Activated naive CD4-positive, alpha-beta T cell treated with anti-CD3 and anti-CD28 coated beads, Interleukin-2, amount 50 U/mL, for 24 hours (primary cell): ENCODE measurements around the gene KASH5.

ENCODE experiments used
- H3K27ac Mint-ChIP-seq: one replicate; pipeline ENCODE4 v1.8.0; 2021; ENCODE audit warnings: mild to moderate bottlenecking, mixed read lengths
- H3K27me3 Mint-ChIP-seq: one replicate; pipeline ENCODE4 v1.8.0; 2021; ENCODE audit warnings: mixed read lengths
- H3K36me3 Mint-ChIP-seq: one replicate; pipeline ENCODE4 v1.8.0; 2021; ENCODE audit warnings: mixed read lengths
- H3K4me1 Mint-ChIP-seq: one replicate; pipeline ENCODE4 v1.8.0; 2021; ENCODE audit warnings: mixed read lengths
- H3K4me3 Mint-ChIP-seq: one replicate; pipeline ENCODE4 v1.8.0; 2021; ENCODE audit warnings: mild to moderate bottlenecking, mixed read lengths
- H3K9me3 Mint-ChIP-seq: one replicate; pipeline ENCODE4 v1.8.0; 2021; ENCODE audit warnings: mixed read lengths

Gene KASH5

GRCh38 chr19:49387936-49388372 lies at the start of gene KASH5:
Gene KASH5, plus strand, starts transcription at chr19:49388249. Its CDS starts 2,635 bp downstream, at chr19:49390884.
- Mint-ChIP-seq H3K27me3 (no peaks in the 10 kb centered on the region), H3K36me3 (no peaks in the 10 kb centered on the region), H3K4me3 (peak within 1 kb of the TSS; percentile 55), H3K4me1 (peaks cover 8% of the 10 kb centered on the region), H3K9me3 (no peaks in the 10 kb centered on the region), H3K27ac (peak within 1 kb of the TSS; percentile 76)

- H3K36me3 Mint-ChIP-seq, result peaks cover 3% of the 10 kb centered on the region
- peaks cover 64% of the 10 kb centered on the region for H3K4me1 Mint-ChIP-seq
These were observed 49.3 kb upstream of the KASH5 start for GRCh38 chr19:49338691-49339300.

DNA sequence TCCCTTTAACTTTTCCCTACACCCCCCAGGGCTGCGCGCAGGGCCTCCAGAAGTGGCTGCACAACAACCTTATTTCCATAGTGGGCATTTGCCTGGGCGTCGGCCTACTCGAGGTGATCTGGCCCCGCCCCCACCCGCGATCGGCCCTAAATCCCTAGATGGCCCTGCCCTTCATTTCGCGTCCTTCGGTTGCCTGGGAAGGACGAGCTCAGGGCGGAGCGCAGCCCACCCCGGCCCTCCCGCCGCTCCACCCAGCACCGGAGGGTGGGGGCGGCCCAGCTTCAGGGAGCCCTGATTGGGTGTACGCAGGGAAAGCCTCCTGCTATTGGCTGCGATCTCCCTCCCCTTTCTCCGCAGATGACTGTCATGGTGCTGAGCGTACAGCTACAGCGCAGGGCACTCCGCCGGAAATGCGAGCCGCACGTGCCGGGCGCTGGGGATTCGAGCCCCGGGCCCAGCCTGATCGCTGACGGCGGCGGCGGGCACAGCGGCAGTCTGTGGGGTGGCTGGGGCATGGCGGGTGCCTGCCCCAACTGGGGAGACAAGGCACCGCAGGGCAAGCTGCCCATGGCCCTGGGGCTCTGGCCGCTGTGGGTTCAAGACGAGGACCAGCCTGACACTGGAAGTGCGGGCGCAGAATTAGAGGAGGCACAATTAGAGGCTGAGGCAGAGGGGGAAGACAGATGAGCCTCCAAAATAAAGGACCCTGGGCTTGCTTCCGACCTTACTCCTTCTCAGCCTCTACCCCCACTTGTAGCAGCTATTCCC lies 48.6 kb upstream of the KASH5 start:
- no peaks in the 10 kb centered on the region for H3K9me3 Mint-ChIP-seq
- H3K4me3 Mint-ChIP-seq, result no peak overlapping the region
- H3K36me3 Mint-ChIP-seq, result peaks cover 3% of the 10 kb centered on the region
- H3K27me3 Mint-ChIP-seq, result no peaks in the 10 kb centered on the region
- peaks cover 58% of the 10 kb centered on the region for H3K4me1 Mint-ChIP-seq
- H3K27ac Mint-ChIP-seq, result no peak overlapping the region

More at GRCh38 chr19:49338691-49339300, 49.3 kb upstream of the KASH5 start:
- H3K4me3 Mint-ChIP-seq, result peak overlapping the region; percentile 57
- peak overlapping the region; percentile 23 for H3K27ac Mint-ChIP-seq
- H3K27me3 Mint-ChIP-seq, result no peaks in the 10 kb centered on the region
- H3K9me3 Mint-ChIP-seq, result no peaks in the 10 kb centered on the region

DNA sequence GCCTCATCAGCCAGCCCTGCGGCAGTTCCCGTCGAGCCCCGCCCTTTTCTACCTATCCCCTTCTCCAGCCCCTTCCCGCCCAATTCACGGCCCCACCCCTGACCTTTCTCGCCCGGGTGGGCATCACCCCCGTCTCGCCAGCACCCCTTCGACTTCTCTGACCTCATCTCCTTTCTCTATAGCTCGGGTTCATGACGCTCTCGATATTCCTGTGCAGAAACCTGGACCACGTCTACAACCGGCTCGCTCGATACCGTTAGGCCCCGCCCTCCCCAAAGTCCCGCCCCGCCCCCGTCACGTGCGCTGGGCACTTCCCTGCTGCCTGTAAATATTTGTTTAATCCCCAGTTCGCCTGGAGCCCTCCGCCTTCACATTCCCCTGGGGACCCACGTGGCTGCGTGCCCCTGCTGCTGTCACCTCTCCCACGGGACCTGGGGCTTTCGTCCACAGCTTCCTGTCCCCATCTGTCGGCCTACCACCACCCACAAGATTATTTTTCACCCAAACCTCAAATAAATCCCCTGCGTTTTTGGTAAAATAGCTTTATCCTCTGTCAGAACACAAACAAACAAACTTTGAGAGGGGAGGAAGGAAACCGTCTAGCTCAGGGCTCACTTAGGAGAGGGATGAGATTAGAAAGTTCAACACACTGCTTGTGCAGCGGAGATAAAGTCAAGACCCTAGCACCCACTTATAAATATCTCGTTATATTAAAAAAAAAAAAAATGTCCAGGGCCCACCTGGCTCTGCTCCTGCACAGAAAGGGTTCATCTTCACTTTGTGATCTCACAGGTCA lies 47.8 kb upstream of the KASH5 start:
- H3K9me3 Mint-ChIP-seq, result no peaks in the 10 kb centered on the region
- peaks cover 3% of the 10 kb centered on the region for H3K36me3 Mint-ChIP-seq
- peaks cover 57% of the 10 kb centered on the region for H3K4me1 Mint-ChIP-seq
- H3K27ac Mint-ChIP-seq, result peak overlapping the region; percentile 82
- no peaks in the 10 kb centered on the region for H3K27me3 Mint-ChIP-seq
- no peak overlapping the region for H3K4me3 Mint-ChIP-seq

DNA sequence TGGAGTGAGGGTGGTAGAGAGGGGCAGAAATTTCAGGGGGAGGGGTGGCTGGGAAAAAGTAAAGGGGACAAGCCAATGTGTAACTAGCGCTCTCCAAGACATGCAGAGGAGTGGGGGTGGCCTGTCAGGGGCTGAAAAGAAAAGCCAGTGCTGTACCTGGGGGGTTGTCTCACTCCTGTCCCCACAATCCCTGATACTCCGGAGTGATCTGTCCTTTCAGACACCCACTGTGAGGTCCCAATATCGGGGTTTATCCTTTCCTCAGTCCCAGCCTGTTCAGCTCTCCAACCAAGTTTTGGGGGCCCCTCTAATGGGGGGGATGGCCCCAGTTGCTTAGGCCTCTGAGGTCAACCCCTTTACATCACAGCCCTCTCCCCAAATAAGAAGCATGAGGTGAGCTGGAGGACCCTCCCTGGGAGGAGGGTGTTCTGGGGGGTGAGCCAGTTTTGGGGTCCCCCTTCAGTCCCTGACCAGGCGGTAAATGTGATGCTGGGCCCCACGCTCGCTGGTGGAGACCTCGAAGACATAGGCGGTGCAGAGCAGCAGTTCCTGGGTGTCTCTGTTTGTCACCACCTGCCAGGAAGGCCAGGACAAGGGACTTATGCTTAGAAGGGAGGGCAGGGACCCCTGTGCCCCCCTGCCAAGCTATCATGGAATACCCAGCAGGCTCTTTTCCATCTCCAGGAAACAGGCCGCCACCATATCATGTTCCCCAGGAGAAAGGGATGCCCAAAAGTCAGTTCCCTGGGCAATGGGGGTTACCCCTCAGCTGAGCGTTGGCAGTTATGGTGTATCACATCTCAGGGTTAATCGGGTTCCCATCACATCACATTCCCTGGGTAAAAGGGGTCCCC lies 47.0 kb upstream of the KASH5 start:
- peaks cover 49% of the 10 kb centered on the region for H3K4me1 Mint-ChIP-seq
- no peak overlapping the region for H3K4me3 Mint-ChIP-seq
- no peaks in the 10 kb centered on the region for H3K9me3 Mint-ChIP-seq
- H3K27me3 Mint-ChIP-seq, result no peaks in the 10 kb centered on the region
- H3K36me3 Mint-ChIP-seq, result peaks cover 3% of the 10 kb centered on the region
- no peak overlapping the region for H3K27ac Mint-ChIP-seq

DNA sequence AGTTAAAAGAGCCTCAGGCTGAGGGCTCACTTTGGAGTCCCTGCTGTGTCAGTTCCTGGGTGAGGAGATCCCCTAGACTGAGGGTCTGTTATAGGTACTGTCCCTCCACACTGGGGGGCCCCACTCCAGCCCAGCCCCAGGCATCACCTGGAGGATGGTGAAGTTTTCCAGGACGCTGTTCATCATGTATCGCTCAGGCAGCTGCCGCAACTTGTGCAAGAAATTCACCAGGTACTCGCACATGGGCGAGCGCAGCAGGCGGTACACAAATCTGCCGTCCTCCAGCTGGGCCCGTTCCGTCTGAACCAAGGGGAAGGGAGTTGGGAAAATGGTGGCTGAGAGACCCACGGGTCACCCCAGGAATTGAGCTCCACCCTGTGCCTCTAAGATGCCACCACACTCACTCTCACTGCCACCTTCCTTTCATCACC lies 45.7 kb upstream of the KASH5 start:
- H3K27ac Mint-ChIP-seq, result no peak overlapping the region
- no peaks in the 10 kb centered on the region for H3K27me3 Mint-ChIP-seq
- no peaks in the 10 kb centered on the region for H3K9me3 Mint-ChIP-seq
- H3K4me1 Mint-ChIP-seq, result peaks cover 37% of the 10 kb centered on the region
- no peak overlapping the region for H3K4me3 Mint-ChIP-seq
- peaks cover 3% of the 10 kb centered on the region for H3K36me3 Mint-ChIP-seq

DNA sequence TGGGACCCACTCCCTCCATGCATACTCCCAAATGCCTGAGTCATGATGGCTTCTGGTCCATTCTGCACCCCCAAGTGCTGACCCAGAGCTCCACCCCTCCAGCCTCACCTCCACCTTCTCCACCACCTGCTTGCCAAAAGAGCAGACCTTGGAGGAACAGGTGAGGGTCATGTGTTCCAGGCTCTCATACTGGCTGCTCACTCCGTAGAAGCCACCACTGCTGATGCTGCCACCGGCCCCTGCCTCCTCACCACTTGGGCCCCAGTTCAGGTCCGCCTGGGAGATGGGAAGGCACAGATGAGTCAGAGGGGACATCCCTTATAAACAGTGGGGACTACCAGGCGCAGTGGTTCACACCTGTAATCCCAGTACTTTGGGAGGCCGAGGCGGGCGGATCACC lies 44.9 kb upstream of the KASH5 start:
- Mint-ChIP-seq H3K4me3 (no peak overlapping the region), H3K36me3 (peaks cover 2% of the 10 kb centered on the region), H3K9me3 (no peaks in the 10 kb centered on the region), H3K27me3 (no peaks in the 10 kb centered on the region), H3K27ac (no peak overlapping the region), H3K4me1 (peaks cover 29% of the 10 kb centered on the region)

DNA sequence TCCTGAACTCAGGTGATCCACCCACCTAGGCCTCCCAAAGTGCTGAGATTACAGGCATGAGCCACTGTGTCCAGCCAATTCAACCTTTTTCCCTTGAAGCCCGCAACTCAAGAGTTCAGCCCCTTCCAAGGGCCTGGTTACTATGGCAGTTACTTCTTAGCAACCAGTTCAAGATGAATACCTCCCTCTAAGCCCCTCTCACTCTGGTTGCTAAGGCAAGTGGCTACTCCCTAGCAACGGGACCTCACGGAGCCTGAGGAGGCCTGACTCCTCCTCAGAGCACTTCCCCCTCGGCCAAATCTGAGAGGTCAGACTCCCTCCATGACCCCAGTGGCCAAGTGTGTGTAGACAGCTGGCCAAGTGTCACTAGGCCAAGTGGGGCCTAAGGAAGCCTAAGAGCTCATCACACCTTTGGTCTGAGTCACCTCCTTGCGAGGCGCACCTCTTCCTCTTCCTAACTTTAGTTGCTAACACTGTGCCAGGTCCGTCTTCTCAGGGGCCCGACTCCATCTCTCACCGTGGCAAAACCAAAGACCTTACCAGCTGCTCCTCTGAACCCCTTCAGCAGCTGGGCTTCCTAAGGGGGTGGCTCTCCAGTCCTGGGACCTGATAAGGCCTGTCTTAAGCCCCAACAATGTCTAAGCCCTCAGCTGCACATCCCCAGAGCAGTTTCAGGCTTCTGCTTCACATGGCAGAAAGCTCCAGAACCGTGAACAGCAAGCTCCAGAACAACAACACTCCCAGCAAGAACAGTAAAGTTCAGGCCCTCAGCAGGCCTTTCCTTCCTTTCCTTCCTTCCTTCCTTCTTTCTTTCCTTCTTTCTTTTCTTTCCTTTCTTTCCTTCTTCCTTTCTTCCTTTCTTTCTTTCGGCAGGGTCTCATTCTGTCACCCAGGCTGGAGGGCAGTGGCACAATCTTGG lies 43.3 kb upstream of the KASH5 start:
- no peaks in the 10 kb centered on the region for H3K9me3 Mint-ChIP-seq
- H3K36me3 Mint-ChIP-seq, result no peaks in the 10 kb centered on the region
- H3K27me3 Mint-ChIP-seq, result no peaks in the 10 kb centered on the region
- no peak overlapping the region for H3K27ac Mint-ChIP-seq
- H3K4me3 Mint-ChIP-seq, result no peak overlapping the region
- H3K4me1 Mint-ChIP-seq, result peaks cover 19% of the 10 kb centered on the region

- Mint-ChIP-seq H3K4me3 (no peak overlapping the region), H3K9me3 (no peaks in the 10 kb centered on the region), H3K27me3 (no peaks in the 10 kb centered on the region), H3K27ac (no peak overlapping the region), H3K4me1 (peaks cover 12% of the 10 kb centered on the region), H3K36me3 (no peaks in the 10 kb centered on the region)
These were observed 40.9 kb upstream of the KASH5 start for GRCh38 chr19:49347191-49347590.

DNA sequence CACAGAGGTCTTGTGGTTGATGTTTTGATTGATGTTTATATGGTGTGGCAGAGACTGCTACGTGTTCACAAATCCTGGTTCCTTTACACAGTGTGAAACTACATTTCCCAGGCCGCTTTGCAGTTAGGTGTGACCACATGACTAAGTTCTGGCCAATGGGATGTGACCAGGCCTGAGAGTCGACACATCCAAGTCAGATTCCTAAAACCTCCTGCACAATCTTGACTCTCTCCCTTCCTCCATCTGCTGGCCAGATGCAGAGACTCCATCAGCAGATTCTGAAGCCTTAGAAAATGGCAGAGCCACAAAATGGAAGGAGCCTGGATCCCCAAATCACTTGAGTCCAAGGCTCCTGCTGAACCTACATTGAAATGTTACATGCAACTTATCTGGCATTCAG lies 40.2 kb upstream of the KASH5 start:
- Mint-ChIP-seq H3K9me3 (no peaks in the 10 kb centered on the region), H3K4me3 (no peak overlapping the region), H3K27ac (no peak overlapping the region), H3K27me3 (no peaks in the 10 kb centered on the region), H3K36me3 (no peaks in the 10 kb centered on the region), H3K4me1 (peaks cover 9% of the 10 kb centered on the region)

- Mint-ChIP-seq H3K27ac (no peak overlapping the region), H3K36me3 (no peaks in the 10 kb centered on the region)
These were observed 39.5 kb upstream of the KASH5 start for GRCh38 chr19:49348305-49349189.

GRCh38 chr19:49349567-49349966 lies 38.5 kb upstream of the KASH5 start:
- no peak overlapping the region for H3K4me3 Mint-ChIP-seq
- H3K27ac Mint-ChIP-seq, result no peak overlapping the region
- no peaks in the 10 kb centered on the region for H3K36me3 Mint-ChIP-seq
- H3K9me3 Mint-ChIP-seq, result no peaks in the 10 kb centered on the region
- H3K27me3 Mint-ChIP-seq, result peaks cover 2% of the 10 kb centered on the region
- H3K4me1 Mint-ChIP-seq, result peaks cover 5% of the 10 kb centered on the region

More at GRCh38 chr19:49348305-49349189, 39.5 kb upstream of the KASH5 start:
- Mint-ChIP-seq H3K27me3 (peaks cover 2% of the 10 kb centered on the region), H3K9me3 (no peaks in the 10 kb centered on the region), H3K4me1 (peaks cover 6% of the 10 kb centered on the region), H3K4me3 (no peak overlapping the region)

DNA sequence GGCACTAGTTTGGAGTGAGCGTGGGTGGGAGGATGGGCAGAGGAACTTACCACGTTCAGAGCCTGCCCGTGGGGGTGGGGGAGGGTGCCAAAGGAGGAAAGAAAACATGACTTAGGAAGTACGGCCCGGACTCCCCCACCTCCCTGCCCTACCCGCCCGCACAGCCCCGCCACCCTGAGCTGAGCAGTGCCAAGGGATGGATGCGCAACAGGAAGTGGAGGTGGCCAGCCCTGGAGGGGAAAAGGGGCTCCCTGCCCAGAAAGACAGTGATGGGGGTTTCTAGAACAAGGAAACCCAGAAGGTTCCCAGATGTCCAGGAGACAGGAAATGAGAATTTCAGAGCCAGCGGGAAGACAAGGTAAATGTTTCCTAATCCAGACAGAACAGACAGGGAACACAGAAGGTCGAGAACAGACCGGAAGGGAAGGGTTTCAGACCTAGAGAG lies 32.1 kb upstream of the KASH5 start:
- Mint-ChIP-seq H3K4me3 (no peak overlapping the region), H3K4me1 (peaks cover 19% of the 10 kb centered on the region), H3K27me3 (peaks cover 4% of the 10 kb centered on the region), H3K36me3 (no peaks in the 10 kb centered on the region), H3K27ac (no peak overlapping the region), H3K9me3 (no peaks in the 10 kb centered on the region)
